Measurements from ENCODE around the gene SYNJ2BP. TPM values are rescaled to one million over a fixed set of nuclear protein-coding genes. Genes with fewer than 3 reads are reported as not detected.

The SYNJ2BP gene
- total RNA-seq, 1 experiment from 2014 or later = 26.6 TPM

- Histone ChIP-seq H3K4me1 (ENCODE audit: insufficient read depth, low read length) (no peaks in the 10 kb centered on the region), H4K20me1 (ENCODE audit: control insufficient read depth, insufficient read depth, insufficient read length) (no peaks in the 10 kb centered on the region), H3K27me3 (ENCODE audit: insufficient read depth, low read length) (no peaks in the 10 kb centered on the region), H3K9me3 (ENCODE audit: control insufficient read depth, low read depth, low read length) (peaks cover 26% of the 10 kb centered on the region), H4K91ac (ENCODE audit: insufficient read length, low read depth, low read length) (no peak overlapping the region), H3T11ph (ENCODE audit: low read length) (no peak overlapping the region), H3K27ac (ENCODE audit: insufficient read length, low read depth, low read length) (no peak overlapping the region), H2AK5ac (ENCODE audit: insufficient read length, low read length) (no peak overlapping the region), H3K23me2 (ENCODE audit: insufficient read length, low read depth, low read length, poor library complexity, severe bottlenecking) (no peaks in the 10 kb centered on the region), H2AFZ (ENCODE audit: low read length) (no peak overlapping the region), H2BK5ac (ENCODE audit: insufficient read length, low read length) (no peak overlapping the region), H3K14ac (ENCODE audit: insufficient read depth, low read length) (no peak overlapping the region), H2BK20ac (ENCODE audit: low read depth, low read length, poor library complexity, severe bottlenecking) (no peak overlapping the region), H3K79me1 (ENCODE audit: insufficient read depth, low read depth, low read length, poor library complexity, severe bottlenecking) (no peaks in the 10 kb centered on the region), H4K8ac (replicated peaks; ENCODE audit: insufficient read length, low read depth, low read length) (no peak overlapping the region), H2BK12ac (ENCODE audit: insufficient read length, low read depth, low read length) (no peak overlapping the region), H3K23ac (ENCODE audit: insufficient read length, low read depth, low read length) (no peak overlapping the region), H3K9ac (ENCODE audit: extremely low read depth, insufficient read length, low read length) (no peak overlapping the region), H3K4me2 (ENCODE audit: insufficient read depth, insufficient read length, low read length) (no peak overlapping the region), H3K56ac (ENCODE audit: insufficient read length, low read depth, low read length) (no peak overlapping the region), H2BK120ac (ENCODE audit: low read depth, low read length, poor library complexity, severe bottlenecking) (no peak overlapping the region), H3K18ac (ENCODE audit: insufficient read length, low read depth, low read length) (no peak overlapping the region), H4K5ac (ENCODE audit: insufficient read length, low read depth, low read length) (no peak overlapping the region), H3K79me2 (ENCODE audit: insufficient read depth, low read length) (no peaks in the 10 kb centered on the region), H2BK15ac (ENCODE audit: low read depth, low read length) (no peak overlapping the region), H3K4ac (ENCODE audit: low read depth, low read length) (no peak overlapping the region)
- H3K9me3 Mint-ChIP-seq = peaks cover 35 to 38% of the 10 kb centered on the region in 2 experiments
- H3K36me3 Mint-ChIP-seq (ENCODE audit: insufficient read depth in 1 of 3, low read depth in 3 of 3) = peaks cover 7 to 40% (median 34%) of the 10 kb centered on the region in 3 experiments
- WGBS (ENCODE audit: extremely low coverage, insufficient read length, low lambda C conversion rate) = no CpG with 5 or more reads among the region's 4 CpGs
- H3K27ac Mint-ChIP-seq = no peak overlapping the region
- peaks cover 3 to 6% of the 10 kb centered on the region in 2 experiments for H3K4me1 Mint-ChIP-seq
- no peak overlapping the region for H3K4me3 Mint-ChIP-seq
- H3K27me3 Mint-ChIP-seq (ENCODE audit: low read depth) = no peaks in the 10 kb centered on the region
- DNase-seq = no peak
- no peak for TF ChIP-seq CTCF (conservative IDR thresholded peaks at IDR 0.05)
Observed at GRCh38 chr14:70448633-70449340, 31.9 kb upstream of the SYNJ2BP start.
